GM21381 (cell line): ENCODE results near the gene THAP7.

Experiments used
- ATAC-seq: cut with Tn5 transposase; IDR thresholded peaks from one replicate; pipeline ENCODE4 v1.9.1; 2021; ENCODE audit warnings: mild to moderate bottlenecking, moderate library complexity; ENCODE audit not compliant: unreplicated experiment

Gene THAP7

GRCh38 chr22:20994128-20994901, 7.6 kb downstream of the THAP7 start:
- no peak for ATAC-seq

GRCh38 chr22:20993304-20994127, 8.4 kb downstream of the THAP7 start:
- no peak for ATAC-seq

DNA sequence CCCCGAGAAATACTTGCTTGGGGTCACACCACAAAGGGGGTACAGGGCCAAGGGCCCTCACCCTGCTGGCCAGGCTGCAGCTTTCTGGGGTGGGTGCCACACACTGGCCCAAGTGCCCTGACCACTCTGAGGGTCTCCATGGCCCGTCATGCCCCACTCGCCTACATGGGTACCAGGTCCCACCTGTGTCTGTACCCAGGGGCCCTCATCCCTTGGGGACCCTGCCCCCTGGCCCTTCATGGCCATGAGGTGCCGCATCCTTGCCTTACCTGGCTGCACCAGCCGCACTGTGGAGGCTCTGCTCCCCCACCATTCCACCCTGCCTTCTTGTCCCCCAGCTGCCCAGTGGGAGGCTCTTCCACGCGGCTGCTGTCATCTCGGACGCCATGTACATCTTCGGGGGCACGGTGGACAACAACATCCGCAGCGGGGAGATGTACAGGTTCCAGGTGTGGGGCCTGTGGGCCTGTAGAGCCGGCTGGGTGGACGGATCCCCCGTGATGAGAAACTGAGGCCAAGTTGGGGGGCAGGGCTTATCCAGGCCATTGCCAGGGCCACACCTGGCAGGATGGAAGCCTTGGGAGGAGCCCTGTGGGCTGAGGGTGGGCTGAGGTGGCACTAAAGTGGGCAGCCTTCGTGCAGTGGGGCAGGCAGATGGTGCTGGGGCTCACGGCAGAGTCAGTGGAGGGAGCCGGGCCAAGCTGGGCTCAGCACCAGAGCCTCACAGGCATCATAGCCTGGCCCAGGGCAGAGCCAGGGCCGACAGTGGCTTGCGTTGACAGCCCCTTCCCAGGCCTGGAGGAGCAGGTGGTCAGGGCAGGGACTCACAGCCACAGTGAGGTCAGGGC, 9.2 kb downstream of the THAP7 start:
- ATAC-seq, result no peak

DNA sequence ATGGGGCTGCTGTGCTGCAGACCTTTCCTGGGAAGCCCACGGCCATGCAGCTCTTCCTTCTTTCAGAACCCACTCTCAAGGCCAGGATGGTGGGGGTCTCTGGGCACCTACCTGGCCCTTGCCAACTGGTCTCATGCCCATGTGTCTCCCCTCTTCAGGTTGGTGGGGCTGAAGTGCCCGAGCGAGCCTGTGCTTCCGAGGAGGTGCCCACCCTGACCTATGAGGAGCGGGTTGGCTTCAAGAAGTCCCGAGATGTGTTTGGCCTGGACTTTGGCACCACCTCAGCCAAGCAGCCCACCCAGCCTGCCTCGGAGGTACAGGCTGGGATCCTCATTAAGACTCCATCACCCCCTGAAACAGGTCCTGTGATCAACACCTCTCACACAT, 9.9 kb downstream of the THAP7 start:
- ATAC-seq, result no peak

GRCh38 chr22:20991252-20992055, 10.5 kb downstream of the THAP7 start:
- no peak for ATAC-seq

GRCh38 chr22:20990184-20991180, 11.4 kb downstream of the THAP7 start:
- ATAC-seq, result no peak

DNA sequence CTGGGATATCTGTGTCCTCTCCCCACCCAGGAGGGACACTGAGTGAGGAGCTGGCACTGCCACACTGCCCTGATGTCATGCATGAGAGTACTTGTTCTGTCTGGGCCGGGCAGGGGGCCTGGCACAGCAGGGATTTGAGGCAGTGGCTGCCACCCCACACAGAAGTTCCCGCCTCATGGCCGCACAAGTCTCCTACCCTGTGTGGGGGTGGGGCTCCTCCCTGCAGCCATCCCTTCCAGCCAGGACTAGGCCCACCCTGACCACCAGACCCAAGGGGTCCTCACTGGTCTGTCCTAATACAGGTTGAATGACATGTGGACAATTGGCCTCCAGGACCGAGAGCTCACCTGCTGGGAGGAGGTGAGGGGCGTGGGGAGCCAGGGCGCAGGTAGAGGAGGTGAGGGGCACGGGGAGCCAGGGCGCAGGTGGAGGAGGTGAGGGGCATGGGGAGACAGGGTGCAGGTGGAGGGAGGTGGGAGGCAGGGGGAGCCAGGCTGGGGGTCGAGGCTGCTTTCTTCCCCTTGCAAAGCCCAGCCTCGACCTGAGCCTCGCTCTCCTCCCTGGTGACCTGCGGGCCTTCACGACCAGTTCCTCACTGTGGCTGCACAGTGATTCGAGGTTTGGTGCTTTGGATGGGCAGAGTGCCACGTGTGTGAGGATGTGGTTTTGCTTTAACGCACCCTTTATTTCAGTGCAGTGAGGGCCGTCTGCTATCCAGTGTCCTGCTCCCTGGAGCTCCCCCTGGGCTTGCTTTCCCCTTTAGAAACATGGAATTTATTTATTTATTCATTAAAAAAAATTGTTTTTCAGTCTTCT, 12.4 kb downstream of the THAP7 start:
- no peak for ATAC-seq

DNA sequence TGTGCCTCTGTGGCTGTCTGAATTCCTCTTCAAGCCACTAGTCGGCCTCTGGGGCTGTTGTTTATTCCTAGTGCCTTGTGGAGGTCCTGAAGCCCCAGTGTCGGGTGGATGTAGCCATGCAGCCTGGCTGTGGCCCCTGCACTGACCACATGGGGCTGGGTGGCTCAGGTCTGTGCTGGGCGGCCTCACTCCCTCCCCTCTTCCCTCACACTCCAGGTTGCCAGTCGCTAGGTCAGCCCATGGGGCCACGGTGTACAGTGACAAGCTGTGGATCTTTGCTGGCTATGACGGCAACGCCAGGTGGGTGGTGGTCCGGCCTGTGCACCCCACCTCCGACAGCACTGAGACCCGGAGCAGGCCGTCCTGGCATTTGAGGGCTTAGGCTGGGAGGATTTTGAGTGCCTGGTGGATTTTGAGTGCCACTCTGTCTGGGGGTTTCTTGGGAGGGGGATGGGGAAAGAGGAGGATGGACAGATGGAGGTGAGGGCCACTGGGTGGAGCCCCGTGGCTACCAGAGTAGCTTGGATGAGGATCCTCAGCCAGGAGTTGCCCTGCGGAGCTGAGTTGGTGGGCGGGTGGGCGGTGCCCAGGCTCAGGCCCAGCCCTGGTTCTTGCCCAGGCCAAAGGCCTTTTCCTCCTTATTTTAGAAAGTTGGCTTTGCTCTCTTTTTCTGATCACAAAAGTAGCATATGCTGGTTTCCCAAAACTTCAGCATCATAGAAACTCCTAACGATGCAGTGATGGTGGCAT, 13.2 kb downstream of the THAP7 start:
- no peak for ATAC-seq

DNA sequence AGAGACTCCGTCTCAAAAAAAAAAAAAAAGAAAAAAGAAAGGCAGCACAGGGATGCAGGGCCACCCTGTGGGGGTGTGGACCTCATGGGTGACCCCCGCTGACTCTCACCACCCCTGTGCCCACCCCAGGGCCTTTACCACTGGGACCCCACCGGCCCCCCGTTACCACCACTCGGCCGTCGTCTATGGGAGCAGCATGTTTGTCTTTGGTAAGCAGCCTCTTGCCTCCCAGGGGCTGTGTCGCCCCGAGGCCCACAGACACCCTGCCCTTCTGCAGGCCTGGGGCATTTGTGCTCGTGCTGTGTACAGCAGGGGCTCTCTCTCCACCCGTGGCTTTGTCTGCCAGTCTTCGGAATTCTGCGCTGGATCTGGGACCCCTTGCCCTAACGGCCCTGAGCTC, 14.5 kb downstream of the THAP7 start:
- no peak for ATAC-seq

GRCh38 chr22:20986365-20986764, 15.6 kb downstream of the THAP7 start:
- ATAC-seq, result no peak

DNA sequence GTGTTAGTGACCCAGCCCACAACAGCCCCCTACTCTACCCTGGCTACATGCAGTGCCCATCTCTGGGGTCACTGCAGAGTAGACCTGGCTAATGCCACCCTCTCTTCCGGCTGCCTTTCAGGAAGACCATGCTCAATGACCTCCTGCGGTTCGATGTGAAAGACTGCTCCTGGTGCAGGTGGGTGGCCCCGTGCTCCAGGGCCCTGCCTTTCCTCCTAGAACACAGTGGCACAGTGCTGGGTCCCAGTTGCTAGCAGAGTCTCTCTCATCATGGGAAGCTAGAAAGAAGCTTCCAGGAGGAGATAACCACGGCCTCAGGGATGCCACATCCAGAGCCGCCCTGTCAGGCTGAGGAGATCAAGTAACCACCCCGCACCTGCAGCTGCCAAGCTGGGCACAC, 16.2 kb downstream of the THAP7 start:
- ATAC-seq, result no peak

DNA sequence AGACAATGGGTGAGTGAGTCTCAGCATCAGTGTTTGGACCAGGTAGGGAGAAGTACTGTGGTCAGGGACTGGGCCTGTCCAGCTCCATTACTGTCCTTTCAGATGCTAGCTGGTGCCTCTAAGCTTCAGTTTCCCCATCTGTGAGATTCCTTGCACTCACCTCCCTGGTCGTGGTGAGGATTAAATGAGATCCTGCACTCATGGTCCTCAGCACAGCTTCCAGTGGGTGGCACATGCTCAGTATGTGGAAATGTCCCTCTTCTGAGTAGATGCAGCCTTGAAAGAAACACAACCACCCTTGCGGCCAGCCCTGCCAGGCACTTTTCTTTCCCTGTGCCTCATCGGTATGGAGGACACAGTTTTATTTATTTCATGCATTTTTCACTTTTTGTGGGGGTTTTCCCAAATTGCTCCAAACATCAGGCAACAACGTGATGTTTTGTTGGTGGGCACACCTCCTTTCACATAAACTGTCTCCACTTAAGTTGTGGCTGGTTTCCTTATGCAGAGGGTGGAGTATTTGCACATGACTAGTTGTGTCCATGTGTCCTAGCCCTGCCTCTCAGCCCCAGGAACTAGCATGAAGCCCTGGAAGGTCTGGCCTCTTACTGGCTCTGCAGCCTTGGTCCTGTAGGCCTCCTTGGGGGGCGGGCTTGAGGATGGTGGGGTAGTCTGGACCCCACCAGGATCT, 18.7 kb downstream of the THAP7 start:
- ATAC-seq, result no peak

- no peak for ATAC-seq
Measured at GRCh38 chr22:20982563-20982882, 19.4 kb downstream of the THAP7 start.

DNA sequence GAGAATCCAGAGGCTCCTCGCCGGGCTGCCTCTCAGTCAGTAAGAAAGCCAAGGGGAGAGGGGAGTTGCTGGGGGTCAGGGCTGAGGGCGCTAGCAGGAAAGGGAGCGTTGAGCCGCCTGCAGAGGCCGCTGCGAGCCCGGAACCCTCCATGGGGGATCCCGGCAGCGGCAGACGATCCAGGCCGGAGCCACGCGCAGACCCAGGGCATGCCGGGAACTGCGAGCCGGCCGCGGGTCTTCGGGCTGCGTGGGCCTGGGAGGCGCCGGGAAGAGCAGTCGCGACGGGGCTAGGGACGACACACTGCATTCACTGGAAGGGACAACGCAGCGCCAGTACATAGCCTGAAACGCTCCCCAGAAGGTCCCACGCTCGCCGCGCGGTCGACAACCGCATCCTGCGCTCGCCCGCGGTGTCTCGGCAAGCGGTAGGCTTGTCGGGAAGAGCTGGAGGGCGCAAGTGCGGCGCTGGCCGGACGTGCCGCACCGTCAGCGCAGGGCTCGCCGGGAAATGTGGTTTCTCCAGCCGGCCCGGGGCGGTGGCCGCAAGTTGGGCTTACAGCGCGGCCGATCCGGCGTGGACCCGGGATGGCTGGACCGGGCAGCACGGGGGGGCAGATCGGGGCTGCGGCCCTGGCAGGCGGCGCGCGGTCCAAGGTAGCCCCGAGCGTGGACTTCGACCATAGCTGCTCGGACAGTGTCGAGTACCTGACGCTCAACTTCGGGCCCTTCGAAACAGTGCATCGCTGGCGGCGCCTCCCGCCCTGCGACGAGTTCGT, 19.9 kb downstream of the THAP7 start, which contains the start of gene LZTR1:
Gene LZTR1, plus strand, starts transcription at position 511 of the 776 bp plus-strand sequence. Its CDS starts 75 bp downstream, at position 586.
- peak; percentile 77 for ATAC-seq

- no peak for ATAC-seq
Measured at GRCh38 chr22:20980938-20981722, 20.8 kb downstream of the THAP7 start.

DNA sequence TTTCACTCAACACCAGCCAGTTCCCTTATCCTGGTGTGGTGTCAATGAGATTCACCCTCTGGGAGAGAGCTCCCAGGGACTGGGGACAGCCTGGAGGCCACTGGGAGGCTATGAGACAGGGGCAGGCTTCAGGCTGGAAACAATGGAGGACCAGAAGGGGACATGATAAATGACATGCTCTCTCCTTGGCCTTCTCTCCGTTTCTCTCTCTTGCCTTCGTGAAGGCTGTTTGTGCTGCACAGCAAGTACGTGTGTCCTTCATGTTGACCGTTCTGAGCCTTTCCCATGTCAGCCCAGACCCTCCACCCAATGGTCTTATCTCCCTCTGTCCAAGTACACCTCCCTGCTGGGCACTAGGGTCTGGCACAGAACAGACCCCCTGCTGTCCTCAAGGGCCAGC, 21.4 kb downstream of the THAP7 start:
- no peak for ATAC-seq
